Common myeloid progenitor, CD34-positive (primary cell): ENCODE data around the gene PHLDA1.

ENCODE experiments used
- CTCF ChIA-PET: fragments of 350-600 bp; sonication (Branson Sonifier 250); formaldehyde crosslinking; loops from one replicate; lab custom pipeline; 2021; ENCODE audit warnings: antibody characterized with exemption; lab: Charles Lee
- POLR2A ChIA-PET: fragments of 350-600 bp; sonication (Branson Sonifier 250); formaldehyde crosslinking; loops from one replicate; lab custom pipeline; 2021; ENCODE audit warnings: antibody characterized with exemption; lab: Charles Lee
- DNase-seq, 3 donors: peaks; one replicate each; pipeline versions ENCODE4 v3.0.0 to v3.0.0-alpha.2; 2013
- H3K27ac ChIP-seq, 2 experiments: 1 replicate in 1 of 2; 2 replicates in 1 of 2; pipeline ENCODE4 v1.7.0; 2013; ENCODE audit warnings: inconsistent platforms in 2 of 2, low read length in 2 of 2, mild to moderate bottlenecking in 2 of 2, low read depth in 1 of 2, moderate library complexity in 1 of 2; ENCODE audit not compliant: severe bottlenecking in 2 of 2, insufficient read depth in 1 of 2, poor library complexity in 1 of 2
- H3K27me3 ChIP-seq, 5 experiments: replicated peaks in 2 of 5; 1 replicate in 3 of 5; 2 replicates in 2 of 5; pipeline versions ENCODE4 v1.6.1 to v1.7.0; 2013; ENCODE audit warnings: low read length in 4 of 5, mild to moderate bottlenecking in 2 of 5, moderate library complexity in 2 of 5, inconsistent platforms in 1 of 5; ENCODE audit not compliant: insufficient read depth in 5 of 5, control insufficient read depth in 4 of 5
- H3K36me3 ChIP-seq, 4 experiments: 1 replicate in 2 of 4; 2 replicates in 2 of 4; pipeline versions ENCODE4 v1.6.1 to v1.7.0; 2013; ENCODE audit warnings: low read length in 3 of 4, control low read depth in 1 of 4, mild to moderate bottlenecking in 1 of 4; ENCODE audit not compliant: control insufficient read depth in 4 of 4, insufficient read depth in 4 of 4
- H3K4me1 ChIP-seq, 4 experiments: 1 replicate in 3 of 4; 2 replicates in 1 of 4; pipeline versions ENCODE4 v1.6.1 to v1.7.1; 2013; ENCODE audit warnings: low read length in 3 of 4, mild to moderate bottlenecking in 3 of 4, control low read depth in 1 of 4, inconsistent platforms in 1 of 4, moderate library complexity in 1 of 4; ENCODE audit not compliant: control insufficient read depth in 4 of 4, insufficient read depth in 4 of 4; ENCODE audit errors: control extremely low read depth in 1 of 4
- H3K4me3 ChIP-seq, 7 experiments: 1 replicate in 4 of 7; 2 replicates in 3 of 7; pipeline versions ENCODE4 v1.5.1 to v1.7.0; 2013; ENCODE audit warnings: mild to moderate bottlenecking in 7 of 7, low read length in 6 of 7, moderate library complexity in 6 of 7, inconsistent platforms in 2 of 7, low read depth in 2 of 7, control low read depth in 1 of 7; ENCODE audit not compliant: insufficient read depth in 4 of 7, control insufficient read depth in 1 of 7; ENCODE audit errors: extremely low read depth in 1 of 7
- H3K9me3 ChIP-seq, 5 experiments: 1 replicate in 4 of 5; 2 replicates in 1 of 5; pipeline versions ENCODE4 v1.6.1 to v1.7.1; 2013; ENCODE audit warnings: low read length in 4 of 5, mild to moderate bottlenecking in 2 of 5, inconsistent platforms in 1 of 5, low read depth in 1 of 5, moderate library complexity in 1 of 5; ENCODE audit not compliant: control insufficient read depth in 4 of 5, insufficient read depth in 2 of 5; ENCODE audit errors: control extremely low read depth in 1 of 5
- WGBS: methylation state at CpG from one replicate; pipeline ENCODE4 v1.1.5; 2013; ENCODE audit not compliant: insufficient coverage; 5-methylcytosine and 5-hydroxymethylcytosine counted together

Gene PHLDA1

DNA sequence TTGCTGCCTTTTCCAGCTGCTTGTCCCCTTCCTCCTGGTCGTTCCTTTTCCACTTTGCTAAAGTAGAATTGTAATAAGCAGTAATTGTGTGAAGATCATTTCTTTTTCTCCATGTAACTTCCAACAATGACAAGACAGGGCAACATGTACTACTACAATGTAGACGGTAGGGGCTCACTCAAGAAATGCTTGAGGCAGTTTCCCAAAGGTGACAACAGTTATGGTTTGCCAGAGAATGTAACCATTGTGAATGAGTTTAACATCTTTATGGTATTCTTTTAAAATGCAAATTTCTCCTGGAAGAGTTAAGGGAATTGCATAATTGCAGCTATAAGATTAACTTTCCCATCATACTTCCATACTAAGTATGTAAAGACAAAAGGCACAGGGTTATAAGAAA, 23.8 kb upstream of the PHLDA1 start:
- Histone ChIP-seq H3K36me3 (peaks cover 23 to 85% (median 53%) of the 10 kb centered on the region in 4 experiments), H3K4me1 (no peaks in the 10 kb centered on the region), H3K9me3 (no peaks in the 10 kb centered on the region), H3K27ac (no peak overlapping the region), H3K4me3 (no peak overlapping the region), H3K27me3 (no peaks in the 10 kb centered on the region)
- 100% methylated on average over 1 of the region's 2 CpGs for WGBS
- DNase-seq, result no peak
- ChIA-PET CTCF (interaction anchor here (0.7 to 1.6 kb wide), 5 partner anchors 10 to 531 kb away, joined by 3 to 7 read pairs (median 4); no protein-coding TSS in a partner anchor), POLR2A (no interaction called here)

DNA sequence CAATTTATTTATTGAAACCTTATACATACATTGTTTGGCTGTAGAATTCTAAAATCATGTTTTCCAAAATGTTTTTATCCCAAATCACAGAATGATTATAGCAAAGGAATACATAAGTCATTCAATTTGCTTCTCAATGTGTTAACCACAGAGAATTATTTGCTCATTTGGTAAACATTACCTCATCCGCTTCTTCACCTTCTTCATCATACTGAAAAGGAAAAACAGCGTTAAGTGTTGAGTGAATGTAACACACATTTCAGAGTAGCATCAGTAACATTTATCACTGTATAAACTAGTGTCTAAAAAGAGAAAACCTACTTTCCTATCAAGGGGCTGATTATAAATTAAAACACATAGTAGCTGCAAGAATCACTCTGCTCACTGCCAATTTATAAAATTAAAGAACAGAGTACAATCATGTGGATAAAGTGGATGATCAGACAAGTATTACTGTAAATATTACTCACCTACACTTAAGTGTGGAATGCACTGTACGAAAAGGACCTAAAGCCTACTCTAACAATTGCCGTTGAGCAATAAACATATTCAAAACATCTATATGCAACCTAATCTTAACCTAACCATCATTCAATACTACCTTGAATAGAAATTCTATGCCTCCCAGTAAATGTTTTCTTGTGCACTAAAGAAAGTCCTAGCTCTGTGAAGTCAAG, 18.1 kb upstream of the PHLDA1 start:
- H3K27me3 ChIP-seq, result no peaks in the 10 kb centered on the region
- DNase-seq, result no peak
- no peaks in the 10 kb centered on the region for H3K9me3 ChIP-seq
- WGBS, result 88% methylated on average over 2 of the region's 4 CpGs
- H3K36me3 ChIP-seq, result peaks cover 14 to 72% (median 44%) of the 10 kb centered on the region in 4 experiments
- H3K4me1 ChIP-seq, result no peaks in the 10 kb centered on the region
- no peak overlapping the region for H3K27ac ChIP-seq
- ChIA-PET POLR2A (no interaction called here), CTCF (interaction anchor here (0.9 to 2.0 kb wide), 6 partner anchors 10 to 298 kb away, joined by 3 to 10 read pairs (median 5); partner anchors contain the start of gene BBS10)
- no peak overlapping the region for H3K4me3 ChIP-seq

DNA sequence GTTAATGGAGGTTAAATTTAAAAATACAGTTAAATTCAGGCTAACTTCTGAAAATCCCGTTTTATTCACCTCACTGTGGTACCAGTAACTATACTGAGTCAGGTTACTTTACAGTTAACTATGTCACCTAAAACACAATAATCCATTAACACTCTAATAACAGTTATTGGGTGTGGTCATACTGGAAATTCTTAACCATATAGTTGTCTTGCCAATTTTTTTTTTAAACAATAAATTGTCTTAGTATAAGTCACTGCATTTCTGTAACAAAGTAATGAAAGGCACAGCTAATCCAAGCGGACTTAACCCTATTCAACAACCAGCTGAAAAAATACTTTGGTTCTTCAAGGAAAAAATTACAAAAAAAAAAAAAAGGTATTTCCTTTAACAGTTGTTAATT, 16.2 kb upstream of the PHLDA1 start:
- no peaks in the 10 kb centered on the region for H3K27me3 ChIP-seq
- no peak overlapping the region for H3K27ac ChIP-seq
- H3K36me3 ChIP-seq, result peaks cover 11 to 55% (median 33%) of the 10 kb centered on the region in 4 experiments
- H3K9me3 ChIP-seq, result no peaks in the 10 kb centered on the region
- CTCF ChIA-PET, result interaction anchor here (0.6 to 1.6 kb wide), 6 partner anchors 8 to 713 kb away, joined by 3 to 5 read pairs (median 4); partner anchors contain the start of gene GLIPR1L1
- no peak for DNase-seq
- no peaks in the 10 kb centered on the region for H3K4me1 ChIP-seq
- H3K4me3 ChIP-seq, result no peak overlapping the region
- WGBS, result no CpG with 5 or more reads among the region's 2 CpGs
- POLR2A ChIA-PET, result interaction anchor here (0.6 kb wide), 1 partner anchor 463 kb away, joined by 5 read pairs; no protein-coding TSS in a partner anchor

DNA sequence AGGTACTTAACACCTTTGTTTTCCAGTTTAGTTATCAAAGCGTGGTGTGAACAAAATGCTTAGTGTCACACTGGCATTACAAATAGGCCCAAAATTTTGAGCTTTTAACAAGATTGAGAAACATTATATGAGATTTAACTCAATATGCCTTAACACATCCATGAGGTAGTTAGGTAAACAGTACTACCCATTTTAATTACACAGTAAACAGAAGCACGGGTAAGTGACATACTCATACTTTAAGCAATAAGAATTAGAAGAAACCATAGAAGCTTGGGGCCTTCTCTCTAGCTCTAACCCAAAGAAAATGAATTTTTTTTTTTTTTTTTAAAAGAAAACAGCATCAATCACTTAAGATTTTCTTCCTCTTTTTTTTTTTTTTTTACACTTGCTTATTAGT, 15.5 kb upstream of the PHLDA1 start:
- H3K27ac ChIP-seq, result no peak overlapping the region
- no peaks in the 10 kb centered on the region for H3K9me3 ChIP-seq
- H3K4me1 ChIP-seq, result no peaks in the 10 kb centered on the region
- H3K27me3 ChIP-seq, result no peaks in the 10 kb centered on the region
- WGBS, result no CpG with 5 or more reads among the region's 2 CpGs
- no peak overlapping the region for H3K4me3 ChIP-seq
- DNase-seq, result no peak
- POLR2A ChIA-PET, result no interaction called here
- CTCF ChIA-PET, result interaction anchor here (0.7 to 1.3 kb wide), 4 partner anchors 10 to 520 kb away, joined by 3 to 5 read pairs (median 4); no protein-coding TSS in a partner anchor
- H3K36me3 ChIP-seq, result peaks cover 11 to 48% (median 30%) of the 10 kb centered on the region in 4 experiments

DNA sequence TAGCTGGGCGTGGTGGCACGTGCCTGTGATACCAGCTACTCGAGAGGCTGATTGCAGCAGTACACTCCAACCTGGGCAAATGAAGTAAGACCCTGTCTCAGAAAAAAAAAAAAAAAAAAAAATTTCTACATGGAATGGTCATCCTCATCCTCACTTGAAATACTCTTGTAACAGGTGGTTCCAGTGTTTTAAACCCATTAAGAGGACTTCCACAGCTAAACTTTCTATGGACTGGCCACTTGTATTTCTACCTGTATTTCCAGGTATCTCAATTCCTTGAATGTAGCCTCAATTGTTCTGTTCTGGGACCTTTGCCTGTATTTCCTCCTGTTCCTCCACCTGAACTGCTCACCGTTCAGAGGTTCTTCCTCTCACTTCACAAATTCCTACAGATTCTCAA, 11.8 kb upstream of the PHLDA1 start:
- Histone ChIP-seq H3K27me3 (no peaks in the 10 kb centered on the region), H3K4me3 (no peak overlapping the region), H3K9me3 (no peaks in the 10 kb centered on the region), H3K36me3 (peaks cover 2 to 14% (median 8%) of the 10 kb centered on the region in 4 experiments), H3K27ac (no peak overlapping the region), H3K4me1 (no peaks in the 10 kb centered on the region)
- ChIA-PET POLR2A (no interaction called here), CTCF (interaction anchor here (0.7 to 1.9 kb wide), 3 partner anchors 12 to 517 kb away, joined by 3 to 7 read pairs (median 6); no protein-coding TSS in a partner anchor)
- DNase-seq, result no peak
- WGBS, result 100% methylated on average over 1 of the region's 4 CpGs

DNA sequence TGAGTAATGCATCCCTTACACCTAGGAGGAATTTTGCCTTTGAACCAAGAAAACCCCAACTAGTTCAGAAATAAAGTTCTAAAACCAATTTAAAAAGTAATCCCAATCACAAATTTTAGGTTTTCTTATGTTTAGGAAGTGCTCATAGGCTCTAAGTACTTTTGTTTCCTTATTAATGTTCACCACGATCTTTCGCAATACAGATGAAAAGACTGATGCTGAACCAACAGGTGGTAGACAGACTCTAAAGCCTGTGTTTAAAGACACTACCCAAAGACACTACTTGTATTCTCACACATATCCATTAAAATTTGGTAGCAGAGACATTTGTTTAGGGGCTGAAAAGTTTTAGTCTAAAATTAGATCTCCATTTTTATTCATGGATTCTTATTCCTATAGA, 10.6 kb upstream of the PHLDA1 start:
- Histone ChIP-seq H3K27ac (no peak overlapping the region), H3K36me3 (peaks cover 2 to 10% (median 4%) of the 10 kb centered on the region in 4 experiments), H3K9me3 (no peaks in the 10 kb centered on the region), H3K4me1 (peaks cover 0 to 5% (median 0%) of the 10 kb centered on the region in 4 experiments), H3K4me3 (no peak overlapping the region), H3K27me3 (no peaks in the 10 kb centered on the region)
- WGBS, result 100% methylated on average over 1 of the region's 2 CpGs
- ChIA-PET POLR2A (no interaction called here), CTCF (interaction anchor here (1.9 to 3.2 kb wide), 2 partner anchors 11 to 516 kb away, joined by 6 to 13 read pairs; partner anchors contain the start of gene PHLDA1)
- peak in 2 of 3 donors; percentile 39 to 47 for DNase-seq

DNA sequence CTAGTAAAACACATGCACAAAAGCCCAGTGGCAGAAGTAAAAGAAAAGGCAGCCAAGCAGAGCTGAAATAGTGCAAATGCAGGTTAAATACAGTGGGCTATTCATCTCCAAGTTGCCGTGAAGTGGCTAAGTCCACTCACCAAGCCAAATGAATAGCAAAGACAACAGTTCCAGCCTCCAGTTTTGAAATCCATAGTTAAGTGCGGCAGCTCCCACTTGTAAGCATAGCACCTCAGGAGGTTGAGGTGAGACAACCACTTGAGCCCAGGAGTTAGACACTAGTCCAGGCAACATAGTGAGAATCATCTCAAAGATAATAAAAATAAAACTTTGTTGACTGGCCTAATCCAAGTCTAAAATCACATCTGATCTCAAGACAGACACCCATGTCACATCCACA, 9.8 kb upstream of the PHLDA1 start:
- peaks cover 0 to 5% (median 0%) of the 10 kb centered on the region in 4 experiments for H3K4me1 ChIP-seq
- ChIA-PET CTCF (interaction anchor here (2.8 to 5.3 kb wide), 3 partner anchors 9 to 515 kb away, joined by 10 to 74 read pairs (median 13); partner anchors contain the start of gene PHLDA1), POLR2A (no interaction called here)
- DNase-seq, result no peak
- 100% methylated on average over 2 of the region's 2 CpGs for WGBS
- H3K27me3 ChIP-seq, result no peaks in the 10 kb centered on the region
- H3K27ac ChIP-seq, result no peak overlapping the region
- H3K36me3 ChIP-seq, result peaks cover 0 to 10% (median 3%) of the 10 kb centered on the region in 4 experiments
- no peaks in the 10 kb centered on the region for H3K9me3 ChIP-seq
- H3K4me3 ChIP-seq, result no peak overlapping the region
